Mucosa of rectum (tissue), 2 donors: ENCODE measurements around the gene KCNC4.

ENCODE experiments used
- H3K27ac ChIP-seq, 2 donors: one replicate each; pipeline ENCODE4 v1.7.0; 2013; ENCODE audit warnings: inconsistent platforms in 2 of 2, low read depth in 2 of 2, low read length in 2 of 2
- H3K27me3 ChIP-seq, 2 donors: one replicate each; pipeline ENCODE4 v1.7.0; 2013; ENCODE audit warnings: low read length in 2 of 2; ENCODE audit not compliant: control insufficient read depth in 2 of 2, insufficient read depth in 2 of 2
- H3K36me3 ChIP-seq, 2 donors: one replicate each; pipeline ENCODE4 v1.7.0; 2013; ENCODE audit warnings: low read length in 2 of 2; ENCODE audit not compliant: control insufficient read depth in 2 of 2, insufficient read depth in 2 of 2
- H3K4me1 ChIP-seq, 2 donors: one replicate each; pipeline ENCODE4 v1.7.0; 2013; ENCODE audit warnings: low read length in 2 of 2, mild to moderate bottlenecking in 1 of 2; ENCODE audit not compliant: control insufficient read depth in 2 of 2, insufficient read depth in 2 of 2
- H3K4me3 ChIP-seq, 2 donors: one replicate each; pipeline ENCODE4 v1.7.0; 2013; ENCODE audit warnings: low read length in 2 of 2
- H3K9ac ChIP-seq, 2 donors: one replicate each; pipeline ENCODE4 v1.7.0; 2013; ENCODE audit warnings: low read length in 2 of 2, low read depth in 1 of 2, mild to moderate bottlenecking in 1 of 2
- H3K9me3 ChIP-seq, 2 donors: one replicate each; pipeline ENCODE4 v1.7.0; 2013; ENCODE audit warnings: low read length in 2 of 2; ENCODE audit not compliant: control insufficient read depth in 2 of 2
- donor health status: healthy.
- donor health status: Normal muscosa, but diverticular disease.

The KCNC4 gene

DNA sequence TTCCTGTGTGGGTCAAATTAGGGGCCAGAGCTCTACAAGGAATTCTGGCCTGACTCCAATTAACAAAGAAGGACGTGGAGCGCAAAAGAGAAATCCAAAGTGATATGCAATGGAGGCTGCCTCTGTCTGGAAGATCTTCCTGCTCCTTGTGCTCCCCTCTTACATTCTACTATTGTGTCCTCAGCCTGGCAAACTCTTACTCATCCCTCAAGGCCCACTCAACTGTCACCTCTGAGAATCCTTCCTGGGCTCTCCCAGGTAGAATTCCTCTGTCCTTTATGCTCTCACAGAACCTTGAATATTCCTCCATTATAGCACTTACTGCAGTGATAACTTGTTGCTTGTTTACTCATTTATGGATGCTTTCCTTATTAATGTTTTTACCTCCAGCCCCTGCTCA lies 31.4 kb downstream of the KCNC4 start:
- no peaks in the 10 kb centered on the region for H3K27me3 ChIP-seq
- no peak overlapping the region for H3K9ac ChIP-seq
- no peak overlapping the region for H3K4me3 ChIP-seq
- H3K36me3 ChIP-seq: peaks cover 0 to 2% of the 10 kb centered on the region in 2 donors
- no peaks in the 10 kb centered on the region for H3K9me3 ChIP-seq
- H3K4me1 ChIP-seq: peaks cover 0 to 1% of the 10 kb centered on the region in 2 donors
- H3K27ac ChIP-seq: no peak overlapping the region

DNA sequence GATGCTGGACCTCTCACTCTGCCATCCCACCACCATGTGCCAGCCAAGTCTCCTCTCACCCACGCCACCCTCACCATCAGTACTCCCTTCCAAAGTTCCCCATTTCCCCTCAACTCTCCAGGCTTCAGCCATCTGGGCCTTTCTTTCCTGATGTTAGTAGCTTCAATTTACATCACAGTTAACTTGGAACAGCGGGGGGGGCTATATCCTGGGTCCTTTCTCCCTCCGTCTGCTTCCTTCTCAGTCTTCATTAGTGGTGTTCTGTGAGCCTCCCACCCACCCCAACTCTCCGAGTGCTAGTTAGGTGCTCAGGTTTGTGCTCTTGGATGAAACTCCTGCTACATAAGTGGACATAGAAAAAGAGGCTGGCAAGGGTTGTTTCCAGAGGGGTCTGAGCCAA lies 31.9 kb downstream of the KCNC4 start:
- no peak overlapping the region for H3K9ac ChIP-seq
- no peak overlapping the region for H3K27ac ChIP-seq
- peaks cover 0 to 2% of the 10 kb centered on the region in 2 donors for H3K36me3 ChIP-seq
- H3K27me3 ChIP-seq: no peaks in the 10 kb centered on the region
- no peak overlapping the region for H3K4me3 ChIP-seq
- no peaks in the 10 kb centered on the region for H3K4me1 ChIP-seq
- H3K9me3 ChIP-seq: no peaks in the 10 kb centered on the region

DNA sequence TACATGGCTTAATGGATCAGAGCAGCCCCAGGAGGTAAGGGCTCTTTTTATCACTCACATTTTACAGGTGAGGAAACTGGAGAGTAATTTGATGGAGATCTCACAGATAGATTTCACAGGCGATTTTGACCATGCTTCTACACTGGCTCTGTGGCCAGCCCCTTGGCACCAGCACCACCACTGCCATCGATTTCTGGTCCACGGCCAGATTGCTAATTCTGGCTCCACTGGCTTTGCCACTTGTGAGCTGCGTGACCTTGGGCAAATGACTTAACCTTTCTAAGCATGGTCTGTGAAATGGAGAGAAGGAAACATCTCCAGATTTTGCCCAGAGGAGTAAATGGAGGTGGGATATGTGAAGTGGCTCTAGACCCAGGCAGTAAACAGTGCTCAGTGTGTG lies 32.6 kb downstream of the KCNC4 start:
- Histone ChIP-seq H3K9ac (no peak overlapping the region), H3K36me3 (peaks cover 0 to 2% of the 10 kb centered on the region in 2 donors), H3K27ac (no peak overlapping the region), H3K4me3 (no peak overlapping the region), H3K4me1 (no peaks in the 10 kb centered on the region), H3K27me3 (no peaks in the 10 kb centered on the region), H3K9me3 (no peaks in the 10 kb centered on the region)

DNA sequence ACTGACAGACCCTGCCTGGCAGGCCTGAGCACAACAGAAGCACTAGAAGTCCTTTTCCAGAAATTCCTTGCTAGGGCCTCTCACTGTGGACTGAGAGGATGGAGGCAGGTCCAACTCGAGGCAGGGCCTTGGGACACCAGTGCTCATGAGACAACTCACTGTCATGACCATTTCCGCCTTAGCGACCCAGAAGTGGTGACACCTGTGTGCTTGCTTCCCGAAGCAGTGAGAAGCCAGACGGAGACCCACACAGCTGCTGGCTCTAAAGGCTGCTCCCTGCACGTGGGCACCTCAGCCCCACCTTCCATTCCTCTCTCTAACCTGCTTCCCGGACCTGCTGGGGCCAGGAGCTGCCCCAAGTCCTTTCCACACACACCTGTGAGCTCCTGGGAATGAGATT lies 33.0 kb downstream of the KCNC4 start:
- Histone ChIP-seq H3K9me3 (no peaks in the 10 kb centered on the region), H3K9ac (no peak overlapping the region), H3K27me3 (no peaks in the 10 kb centered on the region), H3K4me1 (no peaks in the 10 kb centered on the region), H3K36me3 (peaks cover 0 to 2% of the 10 kb centered on the region in 2 donors), H3K27ac (no peak overlapping the region), H3K4me3 (no peak overlapping the region)

DNA sequence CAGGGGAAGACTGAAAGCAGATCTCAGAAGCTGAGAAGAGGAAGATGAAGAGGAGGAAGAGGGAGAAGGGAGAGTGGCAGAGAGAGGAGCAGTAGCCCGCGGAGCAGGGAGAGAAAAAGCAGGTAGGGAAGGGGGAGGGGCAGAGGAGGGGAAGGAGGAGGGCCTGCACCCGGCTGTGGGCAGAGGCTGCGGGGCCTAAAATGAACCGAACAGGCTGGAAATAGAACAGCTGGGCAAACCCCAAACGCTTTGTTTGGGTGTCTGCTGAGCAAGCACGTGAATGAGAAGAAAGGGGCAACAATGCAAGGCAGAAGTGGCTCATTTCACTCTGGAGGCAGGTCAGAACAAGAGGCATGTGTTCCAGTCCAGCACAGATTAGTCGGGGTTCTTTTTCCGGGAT lies 33.5 kb downstream of the KCNC4 start:
- Histone ChIP-seq H3K9me3 (no peaks in the 10 kb centered on the region), H3K9ac (no peak overlapping the region), H3K36me3 (peaks cover 0 to under 1% of the 10 kb centered on the region in 2 donors), H3K4me3 (no peak overlapping the region), H3K4me1 (no peaks in the 10 kb centered on the region), H3K27me3 (no peaks in the 10 kb centered on the region), H3K27ac (no peak overlapping the region)

DNA sequence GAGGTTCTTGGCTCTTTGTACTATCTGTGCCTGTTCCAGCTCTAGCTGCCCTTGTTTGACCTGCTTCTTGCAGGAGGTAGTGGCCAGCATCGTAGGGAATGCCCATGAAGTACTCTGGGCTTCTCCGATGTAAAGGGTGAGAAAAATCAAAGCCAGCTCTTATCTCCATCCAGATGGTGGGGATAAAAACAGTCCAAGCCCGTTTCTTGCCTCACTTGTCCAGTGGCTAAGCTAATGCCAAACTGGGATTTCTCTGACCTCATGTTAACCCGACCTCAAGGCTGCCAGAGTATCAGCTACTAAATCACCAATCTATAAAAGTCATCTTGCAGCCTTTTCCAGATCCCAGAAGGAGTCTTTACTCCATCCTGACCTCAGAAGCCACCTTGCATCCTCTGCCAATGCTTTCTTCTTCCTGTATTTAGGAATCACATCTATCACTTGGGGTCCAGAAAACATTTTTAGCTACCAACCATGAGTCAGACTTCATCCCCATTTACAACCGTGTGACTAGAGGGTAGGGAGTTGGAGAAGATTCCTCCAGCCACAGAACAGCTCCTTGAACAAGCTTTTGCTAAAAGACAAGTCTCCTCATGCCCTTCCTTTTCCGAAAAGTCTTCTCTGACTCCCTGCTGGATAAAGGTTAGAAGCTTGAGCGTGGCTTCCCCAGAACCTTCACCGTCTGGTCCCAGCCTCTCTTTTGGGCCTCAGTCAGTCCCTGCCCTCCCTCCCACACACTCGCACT lies 35.9 kb downstream of the KCNC4 start:
- Histone ChIP-seq H3K27me3 (no peaks in the 10 kb centered on the region), H3K9ac (no peak overlapping the region), H3K4me1 (no peaks in the 10 kb centered on the region), H3K4me3 (no peak overlapping the region), H3K36me3 (no peaks in the 10 kb centered on the region), H3K9me3 (no peaks in the 10 kb centered on the region), H3K27ac (no peak overlapping the region)

DNA sequence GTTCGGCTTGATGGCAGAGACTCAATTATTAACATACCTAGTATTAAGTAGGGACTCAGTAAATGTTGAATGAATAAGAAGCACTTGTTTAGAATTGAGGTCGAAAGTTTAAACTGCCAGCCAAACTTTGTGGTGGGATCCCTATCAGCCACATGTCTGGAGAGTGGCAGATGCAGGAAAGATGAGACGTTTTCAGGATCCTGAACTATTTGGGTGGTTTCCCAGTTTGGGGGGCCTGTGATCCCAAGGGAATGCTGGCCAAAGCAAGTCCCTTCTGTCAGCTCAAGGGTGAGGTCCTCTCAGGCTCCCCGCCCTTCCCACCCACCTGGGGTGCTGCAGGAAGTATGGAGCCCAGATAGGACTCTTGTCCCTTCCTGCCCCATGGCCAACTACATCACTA lies 38.6 kb downstream of the KCNC4 start:
- no peaks in the 10 kb centered on the region for H3K27me3 ChIP-seq

DNA sequence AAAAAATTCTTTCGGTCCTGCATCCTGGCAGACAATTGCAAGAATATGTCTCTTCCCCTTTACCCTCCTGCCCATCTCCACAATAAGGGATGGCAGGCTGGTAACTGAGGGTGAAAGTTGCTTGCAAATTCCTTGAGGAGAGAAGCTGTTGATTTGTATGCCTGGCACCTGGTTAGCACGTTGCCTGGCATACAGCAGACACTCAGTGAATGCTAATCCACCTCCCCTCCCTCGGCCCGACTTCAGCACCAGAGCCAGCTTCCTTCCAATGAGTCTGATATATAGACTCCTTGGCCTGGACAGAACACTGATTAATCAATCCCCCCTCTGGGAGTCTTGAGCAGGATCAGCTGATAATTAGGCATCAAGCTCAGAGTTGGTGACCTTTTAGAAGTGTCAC lies 39.1 kb downstream of the KCNC4 start:
- Histone ChIP-seq H3K4me3 (no peak overlapping the region), H3K27me3 (no peaks in the 10 kb centered on the region), H3K9me3 (no peaks in the 10 kb centered on the region), H3K36me3 (no peaks in the 10 kb centered on the region), H3K27ac (no peak overlapping the region), H3K4me1 (no peaks in the 10 kb centered on the region), H3K9ac (no peak overlapping the region)

More for the DNA sequence above, 38.6 kb downstream of the KCNC4 start:
- Histone ChIP-seq H3K4me3 (no peak overlapping the region), H3K27ac (no peak overlapping the region), H3K4me1 (no peaks in the 10 kb centered on the region), H3K36me3 (no peaks in the 10 kb centered on the region), H3K9ac (no peak overlapping the region), H3K9me3 (no peaks in the 10 kb centered on the region)

DNA sequence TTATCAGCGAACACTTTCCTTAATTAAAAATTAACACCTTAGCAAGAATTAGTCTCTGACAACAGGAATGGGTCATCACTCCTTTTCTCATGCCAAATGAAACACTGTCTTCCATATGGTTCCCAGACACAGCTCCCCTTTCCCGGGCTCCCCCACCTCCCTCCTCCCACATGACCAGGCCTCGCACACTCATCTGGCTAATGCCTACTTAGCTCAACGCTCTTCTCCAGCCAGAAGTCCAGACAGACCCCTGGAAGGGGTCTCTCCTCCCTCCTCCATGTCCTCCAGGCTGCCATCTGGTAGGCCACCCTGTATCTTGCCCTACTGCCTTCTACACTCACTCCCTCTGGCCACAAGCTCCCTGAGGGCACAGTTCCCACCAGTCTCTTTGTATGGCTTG lies 39.9 kb downstream of the KCNC4 start:
- Histone ChIP-seq H3K27ac (no peak overlapping the region), H3K36me3 (no peaks in the 10 kb centered on the region), H3K4me1 (no peaks in the 10 kb centered on the region), H3K27me3 (no peaks in the 10 kb centered on the region), H3K9ac (no peak overlapping the region), H3K9me3 (no peaks in the 10 kb centered on the region), H3K4me3 (no peak overlapping the region)

DNA sequence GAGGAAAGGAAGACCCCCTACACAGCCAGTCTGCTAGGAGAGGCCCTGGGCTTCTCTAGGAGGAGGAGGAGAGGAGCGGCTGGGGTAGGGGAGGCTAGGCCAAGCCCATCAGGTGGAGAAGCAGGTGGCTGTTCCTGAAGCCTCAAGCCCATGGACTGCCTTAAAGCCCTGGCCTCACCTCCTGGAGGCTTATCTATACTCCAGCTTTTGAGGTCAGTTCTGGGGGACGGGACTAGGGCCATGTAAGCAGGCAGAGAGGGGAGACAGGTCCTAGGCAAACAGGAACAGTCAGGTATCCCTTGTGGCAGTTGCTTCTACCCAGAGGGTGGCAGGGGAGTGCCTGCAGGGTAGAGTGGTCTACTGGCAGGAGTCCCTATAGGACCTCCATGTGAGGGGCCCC lies 40.6 kb downstream of the KCNC4 start:
- Histone ChIP-seq H3K4me3 (no peak overlapping the region), H3K27me3 (no peaks in the 10 kb centered on the region), H3K9ac (no peak overlapping the region), H3K9me3 (no peaks in the 10 kb centered on the region), H3K4me1 (no peaks in the 10 kb centered on the region), H3K27ac (no peak overlapping the region), H3K36me3 (no peaks in the 10 kb centered on the region)
